GM18507 (cell line): ENCODE results near the gene AHNAK.

Experiments
- DNase-seq: peaks from one replicate; pipeline ENCODE4 v3.0.0; 2011; ENCODE audit warnings: low read depth; ENCODE audit not compliant: insufficient read length; ENCODE audit errors: extremely low spot score
- FAIRE-seq: peaks from 2 replicates; lab custom pipeline; 2011; peaks lifted over from hg19 to GRCh38; lab: Jason Lieb, UNC

AHNAK gene

GRCh38 chr11:62428871-62429560 lies 117.6 kb downstream of the AHNAK start:
- DNase-seq (no peak), FAIRE-seq (no peak)

DNA sequence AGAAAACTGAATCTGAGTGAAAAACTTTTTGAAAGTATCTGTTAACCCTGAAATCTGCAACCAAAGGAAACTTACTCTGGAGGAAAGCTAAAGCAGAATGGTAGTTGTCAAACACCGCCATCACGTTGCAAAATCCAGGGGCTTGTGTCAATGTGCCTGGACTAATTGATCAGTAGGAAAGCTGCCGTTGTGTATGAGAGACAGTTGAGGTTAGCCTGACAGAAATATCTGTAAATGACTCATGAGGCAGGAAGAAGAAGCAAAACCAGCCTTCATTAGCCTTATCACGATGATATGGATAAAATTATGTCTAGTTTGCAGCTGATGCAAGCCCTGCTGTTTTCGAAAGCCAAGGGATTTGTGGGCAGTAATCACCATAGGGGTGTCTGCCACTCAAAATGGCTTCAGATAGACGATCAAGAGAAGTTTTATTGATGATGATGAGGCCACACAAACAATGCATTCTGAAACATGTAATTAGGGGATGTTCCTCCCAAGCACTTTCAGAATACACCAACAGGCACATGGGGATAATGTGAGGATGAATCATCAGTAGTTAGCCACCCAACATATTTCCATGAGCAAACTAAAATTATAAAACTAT lies 118.9 kb downstream of the AHNAK start:
- no peak for FAIRE-seq
- no peak for DNase-seq

- DNase-seq (no peak), FAIRE-seq (no peak)
These were observed 123.6 kb downstream of the AHNAK start for GRCh38 chr11:62423012-62423411.

DNA sequence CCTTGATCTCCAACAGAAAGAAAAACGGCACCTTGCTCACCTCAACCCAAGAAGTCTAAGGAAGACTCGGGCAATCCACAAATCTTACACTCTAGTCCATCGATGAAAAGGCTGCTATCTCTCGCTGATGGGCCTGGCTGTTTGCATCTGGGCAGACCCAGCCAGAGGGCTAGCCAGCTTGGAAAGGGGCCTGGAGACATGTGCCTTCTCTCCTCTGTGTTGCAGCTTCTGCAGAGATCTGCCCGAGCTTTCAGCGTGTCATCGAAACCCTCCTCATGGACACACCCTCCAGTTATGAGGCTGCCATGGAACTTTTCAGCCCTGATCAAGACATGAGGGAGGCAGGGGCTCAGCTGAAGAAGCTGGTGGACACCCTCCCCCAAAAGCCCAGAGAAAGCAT lies 124.6 kb downstream of the AHNAK start:
- no peak for DNase-seq
- FAIRE-seq: no peak

DNA sequence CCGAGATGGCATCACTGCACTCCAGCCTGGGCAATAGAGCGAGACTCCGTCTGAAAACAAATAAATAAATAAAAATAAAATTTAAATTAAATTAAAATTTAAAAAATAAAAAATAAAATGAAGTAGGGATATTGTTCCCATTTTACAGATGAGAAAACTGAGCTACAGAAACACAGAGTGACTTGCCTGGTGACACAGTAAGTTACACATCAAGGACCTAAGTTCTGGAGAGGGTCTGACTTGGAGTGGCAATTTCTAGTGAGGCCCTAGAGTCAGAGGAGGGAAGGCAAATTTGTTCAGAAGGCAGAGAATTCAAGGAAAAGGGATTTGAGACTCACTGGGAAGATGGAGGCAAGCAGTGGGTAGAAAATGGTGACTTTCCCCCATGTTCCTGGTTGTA lies 125.7 kb downstream of the AHNAK start:
- no peak for FAIRE-seq
- no peak for DNase-seq

GRCh38 chr11:62419943-62420342 lies 126.7 kb downstream of the AHNAK start:
- DNase-seq (no peak), FAIRE-seq (no peak)

GRCh38 chr11:62419314-62419929 lies 127.2 kb downstream of the AHNAK start:
- FAIRE-seq: no peak
- DNase-seq: no peak

DNA sequence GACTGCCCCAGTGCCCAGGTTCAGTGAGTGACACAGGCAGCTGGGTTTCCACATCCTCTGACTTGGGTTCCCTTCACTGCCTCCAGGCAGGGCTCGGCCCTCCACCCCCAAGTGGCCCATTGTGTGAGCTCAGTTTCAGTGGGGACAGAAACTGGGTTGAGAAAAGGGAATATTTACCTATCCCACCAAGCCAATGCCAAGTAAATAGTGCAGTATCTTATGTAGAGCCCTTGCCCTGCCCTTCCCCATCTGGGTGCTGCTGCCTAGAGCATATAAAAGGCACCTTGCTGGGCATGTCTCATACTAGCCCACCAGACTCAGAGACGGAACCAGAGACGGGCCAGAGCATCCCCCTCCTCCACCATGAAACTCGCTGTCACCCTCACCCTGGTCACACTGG lies 127.9 kb downstream of the AHNAK start, which contains the start of gene SCGB1A1:
Gene SCGB1A1 (plus strand): TSS at position 301 of the 400 bp plus-strand sequence. CDS start 63 bp downstream, at position 364.
- no peak for FAIRE-seq
- no peak for DNase-seq

- FAIRE-seq (no peak), DNase-seq (no peak)
These were observed 128.5 kb downstream of the AHNAK start for GRCh38 chr11:62418136-62418535.

- DNase-seq: no peak
- FAIRE-seq: no peak
These were observed 130.0 kb downstream of the AHNAK start for GRCh38 chr11:62416596-62416995.

- FAIRE-seq (no peak), DNase-seq (no peak)
These were observed 133.4 kb downstream of the AHNAK start for GRCh38 chr11:62413060-62413696.

DNA sequence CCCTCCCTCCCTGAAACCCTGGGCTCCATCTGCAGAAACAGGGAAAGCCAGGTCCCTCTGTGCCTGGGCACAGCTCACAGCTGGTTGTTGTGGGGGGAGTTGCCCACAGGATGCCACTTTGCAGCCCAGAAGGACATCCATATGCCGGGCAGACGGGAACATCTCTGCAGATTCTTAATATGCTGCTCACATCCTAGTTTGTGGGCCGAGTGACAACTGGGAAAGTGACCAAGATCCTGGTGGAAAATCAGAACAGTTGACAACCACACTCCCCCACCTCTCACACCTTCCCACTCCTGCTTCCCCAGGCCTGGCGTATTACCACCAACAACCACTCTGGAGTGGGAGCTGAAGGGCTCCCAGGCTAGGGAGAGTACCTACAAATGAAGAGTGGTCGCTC lies 135.1 kb downstream of the AHNAK start:
- FAIRE-seq (no peak), DNase-seq (no peak)

GRCh38 chr11:62410972-62411371 lies 135.6 kb downstream of the AHNAK start:
- DNase-seq (no peak), FAIRE-seq (no peak)

- DNase-seq (no peak), FAIRE-seq (no peak)
These were observed 136.8 kb downstream of the AHNAK start for GRCh38 chr11:62409831-62410230.

GRCh38 chr11:62406034-62406433 lies 140.6 kb downstream of the AHNAK start:
- no peak for DNase-seq
- FAIRE-seq: no peak

DNA sequence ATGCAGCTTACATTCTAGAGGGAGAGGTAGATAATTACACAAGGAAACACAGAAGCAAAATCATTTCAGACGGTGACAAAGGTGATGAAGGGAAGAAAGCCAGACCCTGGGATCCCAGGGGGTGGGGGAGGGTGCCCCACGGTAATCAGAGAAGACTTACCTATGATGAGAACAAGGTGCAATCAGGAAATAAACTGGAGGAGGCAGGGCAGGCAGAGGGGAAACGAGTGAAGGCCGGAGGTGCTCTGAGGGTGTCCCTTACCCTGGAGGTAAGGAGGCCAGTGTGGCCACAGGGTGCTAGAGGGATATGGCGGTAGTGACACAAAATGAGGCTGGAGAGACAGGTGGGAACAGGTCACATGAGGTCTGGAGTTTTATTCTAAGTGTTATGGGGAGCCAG lies 141.7 kb downstream of the AHNAK start:
- DNase-seq (no peak), FAIRE-seq (no peak)

- no peak for DNase-seq
- FAIRE-seq: no peak
These were observed 142.2 kb downstream of the AHNAK start for GRCh38 chr11:62404435-62404834.

DNA sequence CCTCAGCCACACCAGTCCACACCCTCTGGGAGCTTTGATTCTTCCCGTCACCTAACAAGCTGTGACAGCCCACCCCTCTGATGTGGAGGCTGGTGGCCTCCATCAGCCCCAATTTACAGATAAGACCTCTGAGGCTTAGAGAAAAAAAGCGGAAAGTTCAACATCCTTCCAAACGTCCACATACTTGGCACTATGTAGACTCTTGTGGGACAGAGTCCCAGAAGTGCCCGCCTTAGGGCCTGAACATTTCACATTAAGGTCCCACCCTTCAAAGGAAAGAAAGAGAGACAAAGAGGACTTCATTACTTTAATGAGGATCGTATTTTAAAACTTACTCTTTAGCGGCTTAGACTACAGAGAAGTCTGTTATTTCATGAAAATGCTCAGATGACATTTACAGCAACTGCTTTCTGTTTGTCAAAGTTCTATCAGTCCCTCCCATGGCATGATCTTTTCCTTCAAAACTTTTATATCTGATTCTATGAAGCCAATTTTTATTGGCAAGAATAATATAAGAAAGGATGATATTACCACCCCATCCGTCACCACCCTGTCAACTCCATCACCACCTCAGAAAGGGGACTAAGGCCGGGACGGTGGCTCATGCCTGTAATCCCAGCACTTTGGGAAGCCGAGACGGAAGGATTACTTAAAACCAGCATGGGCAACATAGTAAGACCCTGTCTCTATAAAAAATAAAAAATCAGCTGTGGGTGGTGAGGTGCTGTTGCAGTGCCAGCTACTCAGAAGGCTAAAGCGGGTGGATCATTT lies 143.5 kb downstream of the AHNAK start:
- no peak for DNase-seq
- FAIRE-seq: no peak

DNA sequence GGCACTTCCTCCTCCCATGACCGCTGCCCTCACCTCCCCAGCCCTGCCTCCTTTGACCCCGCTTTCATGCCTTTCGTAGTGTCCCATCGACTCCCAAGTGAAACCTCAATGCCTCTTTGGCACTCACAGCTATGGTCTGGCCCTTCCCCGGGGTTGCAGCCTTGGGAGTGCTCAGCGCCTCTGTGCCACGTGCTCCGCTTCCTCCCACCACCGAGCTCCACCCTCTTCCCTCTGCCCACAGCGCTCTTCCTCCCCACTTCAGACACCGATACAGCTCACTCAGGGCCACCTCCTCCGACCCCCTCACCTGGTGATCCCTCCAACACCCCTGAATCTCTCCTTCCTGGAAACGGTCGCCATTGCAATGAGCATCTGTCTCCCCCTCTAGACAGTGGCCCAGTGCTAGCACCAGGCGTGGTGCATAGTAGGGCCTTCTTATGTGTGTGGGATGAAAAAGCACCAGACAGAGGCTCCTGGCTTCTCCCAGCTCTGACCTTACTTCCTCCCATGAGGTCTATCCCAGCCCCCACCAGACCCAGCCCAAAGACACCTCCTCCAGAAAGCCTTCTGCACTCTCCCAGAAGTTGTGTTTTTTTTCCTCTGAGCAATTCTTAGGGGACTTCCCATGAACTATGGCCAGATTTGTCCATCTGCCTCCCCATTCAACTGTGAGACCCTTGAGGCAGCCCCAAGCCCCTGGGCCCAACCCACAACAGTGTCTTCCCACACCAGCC lies 144.2 kb downstream of the AHNAK start:
- no peak for FAIRE-seq

More for the DNA sequence above, 144.2 kb downstream of the AHNAK start:
- DNase-seq: no peak
